ENCODE results near the gene SCT.

SCT gene

GRCh38 chr11:643849-644738 lies 17.1 kb upstream of the SCT start:
- DNase-seq (ENCODE audit: extremely low read depth in 1 of 2, low read depth in 1 of 2), result no peak

- no peak for DNase-seq (ENCODE audit: extremely low read depth in 1 of 2, low read depth in 1 of 2)
Observed at GRCh38 chr11:643366-643765, 16.4 kb upstream of the SCT start.

- no peak for DNase-seq (ENCODE audit: extremely low read depth in 1 of 2, low read depth in 1 of 2)
Observed at GRCh38 chr11:641806-642370, 14.9 kb upstream of the SCT start.

GRCh38 chr11:640021-640706 lies 13.2 kb upstream of the SCT start:
- DNase-seq (ENCODE audit: extremely low read depth in 1 of 2, low read depth in 1 of 2), result no peak

GRCh38 chr11:639332-639955 lies 12.5 kb upstream of the SCT start:
- no peak for DNase-seq (ENCODE audit: extremely low read depth in 1 of 2, low read depth in 1 of 2)

- no peak for DNase-seq (ENCODE audit: extremely low read depth in 1 of 2, low read depth in 1 of 2)
Observed at GRCh38 chr11:638631-639331, 11.8 kb upstream of the SCT start.

- DNase-seq (ENCODE audit: extremely low read depth in 1 of 2, low read depth in 1 of 2), result no peak
Observed at GRCh38 chr11:637593-638521, 10.9 kb upstream of the SCT start.

GRCh38 chr11:637333-637592 lies 10.3 kb upstream of the SCT start:
- no peak for DNase-seq (ENCODE audit: extremely low read depth in 1 of 2, low read depth in 1 of 2)

- no peak for DNase-seq (ENCODE audit: extremely low read depth in 1 of 2, low read depth in 1 of 2)
Observed at GRCh38 chr11:636511-637332, 9.7 kb upstream of the SCT start, which contains the start of gene DRD4. DRD4 (plus strand) TSS chr11:637269; CDS start chr11:637305, 36 bp downstream.

GRCh38 chr11:635945-636510 lies 9.0 kb upstream of the SCT start:
- no peak for DNase-seq (ENCODE audit: extremely low read depth in 1 of 2, low read depth in 1 of 2)

- no peak for DNase-seq (ENCODE audit: extremely low read depth in 1 of 2, low read depth in 1 of 2)
Observed at GRCh38 chr11:630871-631270, 3.9 kb upstream of the SCT start.

- no peak for DNase-seq (ENCODE audit: extremely low read depth in 1 of 2, low read depth in 1 of 2)
Observed at GRCh38 chr11:629237-629583, 2.2 kb upstream of the SCT start.

- no peak for DNase-seq (ENCODE audit: extremely low read depth in 1 of 2, low read depth in 1 of 2)
Observed at GRCh38 chr11:628056-628455, 1.1 kb upstream of the SCT start.

GRCh38 chr11:627308-627576 lies 261 bp upstream of the SCT start:
- DNase-seq (ENCODE audit: extremely low read depth in 1 of 2, low read depth in 1 of 2), result no peak

GRCh38 chr11:625636-626268 lies 1.2 kb downstream of the SCT start:
- DNase-seq (ENCODE audit: extremely low read depth in 1 of 2, low read depth in 1 of 2), result no peak

GRCh38 chr11:624705-625635 lies 2.0 kb downstream of the SCT start, which contains the start of gene CDHR5:
CDHR5 (minus strand) TSS chr11:624955; CDS start chr11:624902, 53 bp downstream.
- DNase-seq (ENCODE audit: extremely low read depth in 1 of 2, low read depth in 1 of 2), result no peak

- DNase-seq (ENCODE audit: extremely low read depth in 1 of 2, low read depth in 1 of 2), result no peak
Observed at GRCh38 chr11:623999-624704, 2.8 kb downstream of the SCT start.

Measured in stimulated activated CD8-positive, alpha-beta memory T cell treated with anti-CD3 and anti-CD28 coated beads, Interleukin-7, amount 100 ng/mL, for 48 hours (primary cell).